Left ventricle myocardium inferior (tissue), 1 donor: Measurements from ENCODE around the gene LRRC31. TPM values are rescaled to one million over a fixed set of nuclear protein-coding genes. Genes with fewer than 3 reads are reported as not detected.

Source experiments
- DNase-seq: peaks from one replicate; pipeline ENCODE4 v3.0.0-alpha.2; 2020
- H3K27ac ChIP-seq: fragments of 200-600 bp; replicated peaks from 2 replicates; pipeline ENCODE4 v1.8.0; 2021
- H3K27me3 ChIP-seq: fragments of 200-600 bp; 2 replicates; pipeline ENCODE4 v1.8.0; 2021; ENCODE audit warnings: low read depth
- H3K36me3 ChIP-seq: fragments of 200-600 bp; 2 replicates; pipeline ENCODE4 v1.8.0; 2021
- H3K4me1 ChIP-seq: fragments of 200-600 bp; 2 replicates; pipeline ENCODE4 v1.8.0; 2021
- H3K4me3 ChIP-seq: fragments of 200-600 bp; 2 replicates; pipeline ENCODE4 v1.8.0; 2021; ENCODE audit warnings: mild to moderate bottlenecking, moderate library complexity
- H3K9me3 ChIP-seq: fragments of 200-600 bp; replicated peaks from 2 replicates; pipeline ENCODE4 v1.8.0; 2021
- CTCF ChIP-seq: fragments of 200-600 bp; IDR thresholded peaks from 2 replicates; pipeline ENCODE4 v1.8.0; 2021; ENCODE audit warnings: antibody characterized with exemption, mild to moderate bottlenecking, borderline replicate concordance
- intact Hi-C: fragments of 100-400 bp; cut with micrococcal nuclease; formaldehyde crosslinking; loops from one replicate; pipeline ENCODE4 v1.11.0; 2022
- total RNA-seq: library from RNA; stranded (reverse); fragmentation: NEBNext Ultra II Directional; extraction: Animal tissue kit (Norgen Biotek cat#: 25700); gene quantifications from one replicate; pipeline ENCODE4 v1.2.1, GENCODE V29; 2021
- donor health status: DM: no; HTN: yes; CAD: no; lungs with severe emphysema.

The LRRC31 gene
- total RNA-seq, 1 donor from 2014 or later = not detected

GRCh38 chr3:169838511-169839030, 31.2 kb downstream of the LRRC31 start:
- no peaks in the 10 kb centered on the region for H3K4me1 ChIP-seq
- H3K27ac ChIP-seq = no peak overlapping the region
- H3K9me3 ChIP-seq = no peaks in the 10 kb centered on the region
- intact Hi-C loops = no loop called here
- H3K27me3 ChIP-seq = no peaks in the 10 kb centered on the region
- no peak for DNase-seq
- H3K4me3 ChIP-seq = no peak overlapping the region
- no peak for TF ChIP-seq CTCF
- H3K36me3 ChIP-seq = no peaks in the 10 kb centered on the region

- no peak for DNase-seq
- no peak overlapping the region for H3K4me3 ChIP-seq
- H3K9me3 ChIP-seq = no peaks in the 10 kb centered on the region
- H3K36me3 ChIP-seq = no peaks in the 10 kb centered on the region
- H3K4me1 ChIP-seq = no peaks in the 10 kb centered on the region
- no peak overlapping the region for H3K27ac ChIP-seq
- no peaks in the 10 kb centered on the region for H3K27me3 ChIP-seq
- TF ChIP-seq CTCF = no peak
- intact Hi-C loops = no loop called here
These were observed 32.8 kb downstream of the LRRC31 start for GRCh38 chr3:169836942-169837275.

GRCh38 chr3:169836078-169836941, 33.4 kb downstream of the LRRC31 start:
- intact Hi-C loops = no loop called here

GRCh38 chr3:169835533-169835932, 34.2 kb downstream of the LRRC31 start:
- Histone ChIP-seq H3K27me3 (no peaks in the 10 kb centered on the region), H3K9me3 (no peaks in the 10 kb centered on the region)

More at GRCh38 chr3:169836078-169836941, 33.4 kb downstream of the LRRC31 start:
- Histone ChIP-seq H3K4me1 (no peaks in the 10 kb centered on the region), H3K4me3 (no peak overlapping the region), H3K9me3 (no peaks in the 10 kb centered on the region), H3K36me3 (no peaks in the 10 kb centered on the region), H3K27me3 (no peaks in the 10 kb centered on the region), H3K27ac (no peak overlapping the region)
- TF ChIP-seq CTCF = no peak
- no peak for DNase-seq

GRCh38 chr3:169827712-169828111, 42.0 kb downstream of the LRRC31 start:
- intact Hi-C loops = no loop called here
- Histone ChIP-seq H3K9me3 (no peaks in the 10 kb centered on the region), H3K27me3 (peaks cover 9% of the 10 kb centered on the region), H3K4me1 (no peaks in the 10 kb centered on the region), H3K36me3 (no peaks in the 10 kb centered on the region), H3K27ac (no peak overlapping the region), H3K4me3 (no peak overlapping the region)
- TF ChIP-seq CTCF = no peak
- no peak for DNase-seq

More at GRCh38 chr3:169835533-169835932, 34.2 kb downstream of the LRRC31 start:
- no peak overlapping the region for H3K27ac ChIP-seq
- no peak for TF ChIP-seq CTCF
- no peaks in the 10 kb centered on the region for H3K4me1 ChIP-seq
- intact Hi-C loops = no loop called here
- no peak overlapping the region for H3K4me3 ChIP-seq
- no peak for DNase-seq
- H3K36me3 ChIP-seq = no peaks in the 10 kb centered on the region
